HepG2 (cell line): Measurements from ENCODE around the gene FNDC3B. TPM values are rescaled to one million over a fixed set of nuclear protein-coding genes. Genes with fewer than 3 reads are reported as not detected.

Experiments used
- ATAC-seq: fragments of 200-7000 bp; cut with Tn5 transposase; 3 replicates; pipeline ENCODE4 v1.9.1; 2020; ENCODE audit warnings: mild to moderate bottlenecking, moderate library complexity
- BruUV-seq: library from RNA; stranded (reverse); fragments of 400-500 nt; replicated peaks from 2 replicates; lab custom pipeline; 2021; lab: Mats Ljungman, UMichigan
- CTCF ChIA-PET: fragments of 300-600 bp; formaldehyde crosslinking; extraction: SDS; loops from one replicate; lab custom pipeline; 2021; ENCODE audit warnings: low total read pairs, inconsistent platforms, low intra/inter-chr PET ratio; lab: Yijun Ruan, JAX
- POLR2A ChIA-PET: fragments of 350-600 bp; sonication (Branson Sonifier 250); formaldehyde crosslinking; loops from one replicate; lab custom pipeline; 2020; ENCODE audit warnings: antibody characterized with exemption, inconsistent platforms; lab: Yijun Ruan, JAX
- DNase-seq: peaks from one replicate; pipeline ENCODE4 v3.0.0-alpha.2; 2015; ENCODE audit warnings: low spot score
- FAIRE-seq: peaks from 3 replicates; lab custom pipeline; 2011; peaks lifted over from hg19 to GRCh38; lab: Jason Lieb, UNC
- H2AFZ ChIP-seq: one replicate; pipeline ENCODE4 v1.6.1; 2011; ENCODE audit warnings: low read length, inconsistent platforms
- H3K27ac ChIP-seq: fragments of 300-600 bp; 3 replicates; pipeline ENCODE4 v1.8.0; 2011; ENCODE audit warnings: mixed run types, mild to moderate bottlenecking, mixed read lengths, low read length, inconsistent platforms; ENCODE audit not compliant: insufficient read depth; ENCODE audit errors: extremely low read length
- H3K27me3 ChIP-seq, 2 experiments: fragments of 200-600 bp in 1 of 2; 2 replicates in 1 of 2; 3 replicates in 1 of 2; pipeline versions ENCODE4 v1.6.0 to v1.8.0; 2011; ENCODE audit warnings: low read length in 2 of 2, mild to moderate bottlenecking in 2 of 2, moderate library complexity in 2 of 2, inconsistent platforms in 1 of 2; ENCODE audit not compliant: insufficient read depth in 2 of 2, control insufficient read depth in 1 of 2
- H3K36me3 ChIP-seq, 2 experiments: fragments of 200-600 bp in 1 of 2; replicated peaks in 1 of 2; 2 replicates in 1 of 2; 3 replicates in 1 of 2; pipeline versions ENCODE4 v1.5.1 to v1.8.0; 2011; ENCODE audit warnings: low read length in 2 of 2, inconsistent platforms in 1 of 2; ENCODE audit not compliant: insufficient read depth in 2 of 2, control insufficient read depth in 1 of 2
- H3K4me1 ChIP-seq: 2 replicates; pipeline ENCODE4 v1.5.1; 2012; ENCODE audit warnings: low read length, inconsistent platforms; ENCODE audit not compliant: insufficient read depth
- H3K4me2 ChIP-seq: 2 replicates; pipeline ENCODE4 v1.6.0; 2011; ENCODE audit warnings: low read depth, low read length, inconsistent platforms
- H3K4me3 ChIP-seq, 3 experiments: fragments of 200-600 bp in 1 of 3; sonication (generic), shearing (Covaris generic) in 1 of 3; replicated peaks in 1 of 3; 2 replicates each; pipeline ENCODE4 v1.5.1; 2011 to 2016; ENCODE audit warnings: low read length in 3 of 3, inconsistent platforms in 2 of 3, low read depth in 2 of 3, mild to moderate bottlenecking in 2 of 3, control low read depth in 1 of 3, mixed read lengths in 1 of 3; ENCODE audit not compliant: insufficient read depth in 1 of 3
- H3K79me2 ChIP-seq: one replicate; pipeline ENCODE4 v1.6.1; 2011; ENCODE audit warnings: low read length, inconsistent platforms; ENCODE audit not compliant: insufficient read depth
- H3K9ac ChIP-seq: 2 replicates; pipeline ENCODE4 v1.6.0; 2011; ENCODE audit warnings: mild to moderate bottlenecking, low read depth, low read length, inconsistent platforms; ENCODE audit not compliant: insufficient read depth
- H3K9me3 ChIP-seq: 2 replicates; pipeline ENCODE4 v1.5.1; 2012; ENCODE audit warnings: mild to moderate bottlenecking, low read length
- H4K20me1 ChIP-seq: 2 replicates; pipeline ENCODE4 v1.6.0; 2011; ENCODE audit warnings: inconsistent platforms, mild to moderate bottlenecking, low read length, moderate library complexity; ENCODE audit not compliant: insufficient read depth
- FOXK1 ChIP-seq: sonication (generic); formaldehyde crosslinking; IDR thresholded peaks from 2 replicates; pipeline ENCODE4 v1.4.0; 2020; ENCODE audit warnings: low read depth, missing genetic modification reagents, borderline replicate concordance
- NR2F6 ChIP-seq, 2 experiments: IDR thresholded peaks; 2 replicates each; pipeline ENCODE4 v1.6.1; 2016; ENCODE audit warnings: antibody characterized with exemption in 1 of 2, mild to moderate bottlenecking in 1 of 2
- POLR2A ChIP-seq, 2 experiments: IDR thresholded peaks; 2 replicates each; pipeline ENCODE4 v1.6.1; 2011; ENCODE audit warnings: low read depth in 2 of 2, low read length in 2 of 2, mild to moderate bottlenecking in 1 of 2, moderate library complexity in 1 of 2; ENCODE audit not compliant: insufficient read depth in 1 of 2
- ZNF264 ChIP-seq: sonication (generic); formaldehyde crosslinking; IDR thresholded peaks from 2 replicates; pipeline ENCODE4 v1.4.0; 2020; ENCODE audit warnings: missing genetic modification reagents
- ZNF383 ChIP-seq: sonication (generic); formaldehyde crosslinking; IDR thresholded peaks from 2 replicates; pipeline ENCODE4 v1.4.0; 2020; ENCODE audit warnings: missing genetic modification reagents, mild to moderate bottlenecking, borderline replicate concordance
- ZNF510 ChIP-seq: sonication (generic); formaldehyde crosslinking; IDR thresholded peaks from 2 replicates; pipeline ENCODE4 v1.4.0; 2020; ENCODE audit warnings: low read depth, mild to moderate bottlenecking, missing genetic modification reagents
- WGBS: methylation state at CpG from one replicate; pipeline ENCODE4 v1.1.6; 2017; ENCODE audit warnings: low lambda C conversion rate; 5-methylcytosine and 5-hydroxymethylcytosine counted together
- in situ Hi-C: cut with HindIII; loops from 2 replicates; pipeline ENCODE4 v1.10.0; 2017; ENCODE audit warnings: low pct_unique_long_range_greater_than_20kb; ENCODE audit not compliant: extremely low pct_ligation_motif_present
- intact Hi-C: fragments of 100-400 bp; cut with micrococcal nuclease; formaldehyde crosslinking; loops from one replicate; pipeline ENCODE4 v1.10.0; 2022; ENCODE audit not compliant: unreplicated experiment
- polyA plus RNA-seq, 8 experiments: library from polyadenylated mRNA; depleted of rRNA in 3 of 8; stranded (reverse) in 7 of 8; unstranded in 1 of 8; fragments of >200 nt; fragmentation: Illumina TruSeq in 4 of 8; extraction: Trizol in 4 of 8; gene quantifications; 2 replicates each; pipeline versions ENCODE4 v1.2.1 to v1.2.3, GENCODE V29; 2011 to 2016; ENCODE audit warnings: low read depth in 4 of 8, missing spikeins in 1 of 8, mixed read lengths in 1 of 8; ENCODE audit not compliant: insufficient read depth in 1 of 8
- total RNA-seq, 5 experiments: library from RNA; depleted of rRNA; stranded (reverse); fragments of >200 nt; fragmentation: Illumina TruSeq; extraction: Trizol; gene quantifications; 2 replicates each; pipeline ENCODE4 v1.2.3, GENCODE V29; 2016; ENCODE audit warnings: low read depth in 1 of 5
- TF ChIP-seq, protein P1 (sequence below): IDR thresholded peaks from 2 replicates; pipeline ENCODE4 v1.6.1; 2018; ENCODE audit warnings: missing genetic modification reagents
- TF ChIP-seq, protein P2 (sequence below): sonication (generic); formaldehyde crosslinking; IDR thresholded peaks from 2 replicates; pipeline ENCODE4 v1.4.0; 2020; ENCODE audit warnings: missing genetic modification reagents
- TF ChIP-seq, protein P3 (sequence below): sonication (generic); formaldehyde crosslinking; IDR thresholded peaks from 2 replicates; pipeline ENCODE4 v1.8.0; 2022; ENCODE audit warnings: mild to moderate bottlenecking, missing genetic modification reagents; ENCODE audit not compliant: insufficient replicate concordance

Gene FNDC3B
- total and polyA plus RNA-seq, 2 of the 13 experiments (the other 11 are each of a cell fraction or from before 2014, with no cell fraction given): 74.8 to 103 TPM

DNA sequence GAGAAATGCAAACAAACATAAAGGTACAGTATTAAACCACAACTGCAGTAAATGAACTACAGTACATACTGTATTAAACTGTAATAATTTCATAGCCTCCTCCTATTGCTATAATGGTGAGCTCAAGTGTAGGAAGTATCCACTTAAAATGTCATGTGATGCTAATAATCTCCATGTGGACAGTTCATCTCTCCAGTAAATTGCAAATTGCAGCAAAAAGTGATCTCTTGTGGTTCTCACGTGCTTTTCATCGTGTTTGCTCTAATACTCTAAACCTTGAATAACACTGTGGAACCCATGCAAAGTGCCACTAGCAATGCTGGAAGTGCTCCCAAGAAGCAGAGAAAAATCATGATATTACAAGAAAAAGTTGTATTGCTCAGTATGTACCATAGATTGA is 9.2 kb upstream of the FNDC3B start:
- Histone ChIP-seq H3K9ac (no peak overlapping the region), H3K79me2 (no peaks in the 10 kb centered on the region), H3K27me3 (no peaks in the 10 kb centered on the region), H3K9me3 (no peaks in the 10 kb centered on the region), H3K36me3 (no peaks in the 10 kb centered on the region), H3K27ac (peak overlapping the region; percentile 24), H4K20me1 (no peaks in the 10 kb centered on the region), H3K4me2 (no peak overlapping the region), H3K4me3 (no peak overlapping the region), H3K4me1 (peaks cover 60% of the 10 kb centered on the region), H2AFZ (no peak overlapping the region)
- DNase-seq (no peak), FAIRE-seq (no peak), ATAC-seq (peak; percentile 60; the same call in 2 of the 3 replicates)
- intact Hi-C loops (no loop called here), in situ Hi-C loops (loop anchor here (10.0 kb wide), 1 partner anchor 185 kb away; the partner anchor contains the start of gene TMEM212)
- ChIA-PET CTCF (no interaction called here), POLR2A (interaction anchor here (1.0 to 1.5 kb wide), 4 partner anchors 9 to 192 kb away, joined by 3 to 7 read pairs (median 4); partner anchors contain the start of gene FNDC3B)
- no TSS peak for BruUV-seq
- 89% methylated on average over 2 of the region's 2 CpGs for WGBS
- TF ChIP-seq NR2F6 (IDR thresholded peaks at IDR 0.05) (no peak), NR2F6 (CRISPR knock-in tag; IDR thresholded peaks at IDR 0.05) (no peak)
- TF ChIP-seq, protein P1, sequence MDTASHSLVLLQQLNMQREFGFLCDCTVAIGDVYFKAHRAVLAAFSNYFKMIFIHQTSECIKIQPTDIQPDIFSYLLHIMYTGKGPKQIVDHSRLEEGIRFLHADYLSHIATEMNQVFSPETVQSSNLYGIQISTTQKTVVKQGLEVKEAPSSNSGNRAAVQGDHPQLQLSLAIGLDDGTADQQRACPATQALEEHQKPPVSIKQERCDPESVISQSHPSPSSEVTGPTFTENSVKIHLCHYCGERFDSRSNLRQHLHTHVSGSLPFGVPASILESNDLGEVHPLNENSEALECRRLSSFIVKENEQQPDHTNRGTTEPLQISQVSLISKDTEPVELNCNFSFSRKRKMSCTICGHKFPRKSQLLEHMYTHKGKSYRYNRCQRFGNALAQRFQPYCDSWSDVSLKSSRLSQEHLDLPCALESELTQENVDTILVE: 0 out of 2 replicates have a peak, but pooled peaks have one; percentile 20
- TF ChIP-seq, all 625 proteins: peak for 1

DNA sequence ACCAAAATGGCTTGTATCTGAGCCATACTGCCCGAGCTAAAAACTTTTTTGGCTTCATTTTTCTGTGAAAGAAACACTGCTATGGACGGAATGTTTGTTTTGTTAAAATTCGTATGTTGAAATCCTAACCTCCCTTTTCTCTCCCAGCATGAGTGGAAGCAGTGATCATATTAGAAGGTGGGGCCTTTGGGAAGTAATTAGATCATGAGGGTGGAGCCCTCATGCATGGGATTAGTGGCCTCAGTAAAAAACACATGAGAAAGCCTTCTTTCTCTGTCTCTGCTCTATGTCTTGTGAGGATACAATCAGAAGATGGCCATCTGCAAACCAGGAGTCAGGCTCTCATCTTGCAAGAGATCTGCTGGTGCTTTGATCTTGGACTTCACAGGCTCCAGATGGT is 7.4 kb upstream of the FNDC3B start:
- Histone ChIP-seq H3K4me1 (peaks cover 74% of the 10 kb centered on the region), H3K4me3 (no peak overlapping the region), H2AFZ (no peak overlapping the region), H3K36me3 (no peaks in the 10 kb centered on the region), H4K20me1 (no peaks in the 10 kb centered on the region), H3K4me2 (no peak overlapping the region), H3K79me2 (peaks cover 4% of the 10 kb centered on the region), H3K27ac (no peak overlapping the region), H3K9me3 (no peaks in the 10 kb centered on the region), H3K9ac (no peak overlapping the region), H3K27me3 (no peaks in the 10 kb centered on the region)
- DNase-seq: no peak
- ChIA-PET POLR2A (no interaction called here), CTCF (no interaction called here)
- intact Hi-C loops: no loop called here
- no peak for ATAC-seq
- in situ Hi-C loops: loop anchor here (10.0 kb wide), 1 partner anchor 187 kb away; the partner anchor contains the start of gene TMEM212
- no TSS peak for BruUV-seq
- WGBS: 66% methylated on average over 3 of the region's 3 CpGs
- FAIRE-seq: no peak
- no peak for TF ChIP-seq ZNF510
- no peak for TF ChIP-seq POLR2A (IDR thresholded peaks at IDR 0.05; ENCODE audit: insufficient read depth in 1 of 2, low read depth in 2 of 2, low read length in 2 of 2)
- TF ChIP-seq ZNF383: no peak
- TF ChIP-seq FOXK1 (CRISPR knock-in tag): no peak
- TF ChIP-seq, protein P2, sequence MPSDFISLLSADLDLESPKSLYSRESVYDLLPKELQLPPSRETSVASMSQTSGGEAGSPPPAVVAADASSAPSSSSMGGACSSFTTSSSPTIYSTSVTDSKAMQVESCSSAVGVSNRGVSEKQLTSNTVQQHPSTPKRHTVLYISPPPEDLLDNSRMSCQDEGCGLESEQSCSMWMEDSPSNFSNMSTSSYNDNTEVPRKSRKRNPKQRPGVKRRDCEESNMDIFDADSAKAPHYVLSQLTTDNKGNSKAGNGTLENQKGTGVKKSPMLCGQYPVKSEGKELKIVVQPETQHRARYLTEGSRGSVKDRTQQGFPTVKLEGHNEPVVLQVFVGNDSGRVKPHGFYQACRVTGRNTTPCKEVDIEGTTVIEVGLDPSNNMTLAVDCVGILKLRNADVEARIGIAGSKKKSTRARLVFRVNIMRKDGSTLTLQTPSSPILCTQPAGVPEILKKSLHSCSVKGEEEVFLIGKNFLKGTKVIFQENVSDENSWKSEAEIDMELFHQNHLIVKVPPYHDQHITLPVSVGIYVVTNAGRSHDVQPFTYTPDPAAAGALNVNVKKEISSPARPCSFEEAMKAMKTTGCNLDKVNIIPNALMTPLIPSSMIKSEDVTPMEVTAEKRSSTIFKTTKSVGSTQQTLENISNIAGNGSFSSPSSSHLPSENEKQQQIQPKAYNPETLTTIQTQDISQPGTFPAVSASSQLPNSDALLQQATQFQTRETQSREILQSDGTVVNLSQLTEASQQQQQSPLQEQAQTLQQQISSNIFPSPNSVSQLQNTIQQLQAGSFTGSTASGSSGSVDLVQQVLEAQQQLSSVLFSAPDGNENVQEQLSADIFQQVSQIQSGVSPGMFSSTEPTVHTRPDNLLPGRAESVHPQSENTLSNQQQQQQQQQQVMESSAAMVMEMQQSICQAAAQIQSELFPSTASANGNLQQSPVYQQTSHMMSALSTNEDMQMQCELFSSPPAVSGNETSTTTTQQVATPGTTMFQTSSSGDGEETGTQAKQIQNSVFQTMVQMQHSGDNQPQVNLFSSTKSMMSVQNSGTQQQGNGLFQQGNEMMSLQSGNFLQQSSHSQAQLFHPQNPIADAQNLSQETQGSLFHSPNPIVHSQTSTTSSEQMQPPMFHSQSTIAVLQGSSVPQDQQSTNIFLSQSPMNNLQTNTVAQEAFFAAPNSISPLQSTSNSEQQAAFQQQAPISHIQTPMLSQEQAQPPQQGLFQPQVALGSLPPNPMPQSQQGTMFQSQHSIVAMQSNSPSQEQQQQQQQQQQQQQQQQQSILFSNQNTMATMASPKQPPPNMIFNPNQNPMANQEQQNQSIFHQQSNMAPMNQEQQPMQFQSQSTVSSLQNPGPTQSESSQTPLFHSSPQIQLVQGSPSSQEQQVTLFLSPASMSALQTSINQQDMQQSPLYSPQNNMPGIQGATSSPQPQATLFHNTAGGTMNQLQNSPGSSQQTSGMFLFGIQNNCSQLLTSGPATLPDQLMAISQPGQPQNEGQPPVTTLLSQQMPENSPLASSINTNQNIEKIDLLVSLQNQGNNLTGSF (CRISPR knock-in tag): no peak
- TF ChIP-seq, protein P3, sequence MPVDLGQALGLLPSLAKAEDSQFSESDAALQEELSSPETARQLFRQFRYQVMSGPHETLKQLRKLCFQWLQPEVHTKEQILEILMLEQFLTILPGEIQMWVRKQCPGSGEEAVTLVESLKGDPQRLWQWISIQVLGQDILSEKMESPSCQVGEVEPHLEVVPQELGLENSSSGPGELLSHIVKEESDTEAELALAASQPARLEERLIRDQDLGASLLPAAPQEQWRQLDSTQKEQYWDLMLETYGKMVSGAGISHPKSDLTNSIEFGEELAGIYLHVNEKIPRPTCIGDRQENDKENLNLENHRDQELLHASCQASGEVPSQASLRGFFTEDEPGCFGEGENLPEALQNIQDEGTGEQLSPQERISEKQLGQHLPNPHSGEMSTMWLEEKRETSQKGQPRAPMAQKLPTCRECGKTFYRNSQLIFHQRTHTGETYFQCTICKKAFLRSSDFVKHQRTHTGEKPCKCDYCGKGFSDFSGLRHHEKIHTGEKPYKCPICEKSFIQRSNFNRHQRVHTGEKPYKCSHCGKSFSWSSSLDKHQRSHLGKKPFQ (CRISPR knock-in tag): no peak
- TF ChIP-seq ZNF264 (CRISPR knock-in tag): peak; percentile 99
